PC-3 (cell line): ENCODE results near the gene AKR1C1. TPM values are rescaled to one million over a fixed set of nuclear protein-coding genes. Genes with fewer than 3 reads are reported as not detected.
"Not testable (repeated sequence)": the region's sequence is repeated elsewhere in the genome, so short reads cannot be mapped to it uniquely, and the experiment has no call there.

ENCODE experiments used
- ATAC-seq: fragments of 200-7000 bp; cut with Tn5 transposase; 2 replicates; pipeline ENCODE4 v1.9.1; 2020; ENCODE audit warnings: mild to moderate bottlenecking, moderate library complexity
- BruUV-seq: library from RNA; stranded (reverse); fragments of 400-500 nt; replicated peaks from 2 replicates; lab custom pipeline; 2021; lab: Mats Ljungman, UMichigan
- CTCF ChIA-PET: fragments of 300-600 bp; sonication (Branson Sonifier 250); formaldehyde crosslinking; loops from one replicate; lab custom pipeline; 2022; ENCODE audit warnings: antibody characterized with exemption; lab: Charles Lee
- POLR2A ChIA-PET: fragments of 300-600 bp; sonication (Branson Sonifier 250); formaldehyde crosslinking; loops from one replicate; lab custom pipeline; 2022; ENCODE audit warnings: antibody characterized with exemption; ENCODE audit not compliant: unreplicated experiment; lab: Charles Lee
- DNase-seq: peaks from one replicate; pipeline ENCODE4 v3.0.0-alpha.2; 2015
- H2AFZ ChIP-seq: fragments of 300-600 bp; sonication (generic); 2 replicates; pipeline ENCODE4 v1.6.0; 2016; ENCODE audit warnings: antibody characterized with exemption, low read length
- H3F3A ChIP-seq: fragments of 300-600 bp; sonication (generic); one replicate; pipeline ENCODE4 v1.6.0; 2017; ENCODE audit warnings: antibody characterized with exemption, low read length, control low read depth, mild to moderate bottlenecking; ENCODE audit not compliant: unreplicated experiment
- H3K27ac ChIP-seq: fragments of 300-600 bp; sonication (generic); 2 replicates; pipeline ENCODE4 v1.5.1; 2016; ENCODE audit warnings: mild to moderate bottlenecking, low read length
- H3K27me3 ChIP-seq: fragments of 300-600 bp; sonication (generic); 2 replicates; pipeline ENCODE4 v1.6.1; 2016; ENCODE audit warnings: low read length, mixed read lengths
- H3K36me3 ChIP-seq: fragments of 300-600 bp; sonication (generic); 2 replicates; pipeline ENCODE4 v1.6.1; 2016; ENCODE audit warnings: low read depth, mixed run types, low read length, mixed read lengths
- H3K4me1 ChIP-seq: fragments of 300-600 bp; sonication (generic); 2 replicates; pipeline ENCODE4 v1.5.1; 2016; ENCODE audit warnings: low read length; ENCODE audit not compliant: insufficient read depth
- H3K4me2 ChIP-seq: fragments of 300-600 bp; sonication (generic); 2 replicates; pipeline ENCODE4 v1.6.0; 2016; ENCODE audit warnings: low read length
- H3K4me3 ChIP-seq: fragments of 300-600 bp; sonication (generic); 2 replicates; pipeline ENCODE4 v1.5.1; 2016; ENCODE audit warnings: mild to moderate bottlenecking, low read length, mixed read lengths
- H3K79me2 ChIP-seq: fragments of 300-600 bp; sonication (generic); 2 replicates; pipeline ENCODE4 v1.6.1; 2017; ENCODE audit warnings: low read length, mixed read lengths
- H3K9ac ChIP-seq: fragments of 300-600 bp; sonication (generic); 2 replicates; pipeline ENCODE4 v1.6.0; 2016; ENCODE audit warnings: mild to moderate bottlenecking, low read length
- H3K9me2 ChIP-seq: fragments of 300-600 bp; sonication (generic); replicated peaks from 2 replicates; pipeline ENCODE4 v1.6.1; 2016; ENCODE audit warnings: mixed run types, low read length, mixed read lengths
- H3K9me3 ChIP-seq: fragments of 300-600 bp; sonication (generic); 2 replicates; pipeline ENCODE4 v1.6.1; 2016; ENCODE audit warnings: low read length, mixed read lengths
- H4K20me1 ChIP-seq: fragments of 300-600 bp; sonication (generic); 2 replicates; pipeline ENCODE4 v1.6.1; 2016; ENCODE audit warnings: low read length, mixed read lengths
- intact Hi-C: fragments of 100-400 bp; cut with micrococcal nuclease; formaldehyde crosslinking; loops from 2 replicates; pipeline ENCODE4 v1.9.0; 2023
- total RNA-seq: library from RNA; depleted of rRNA; stranded (reverse); fragments of >200 nt; gene quantifications from 2 replicates; pipeline ENCODE4 v1.2.3, GENCODE V29; 2014

AKR1C1 gene
- total RNA-seq, 1 experiment from 2014 or later, result 3.2 TPM

GRCh38 chr10:4963815-4964154, 570 bp downstream of the AKR1C1 start:
- H3K4me2 ChIP-seq, H3K27me3 ChIP-seq, H3K79me2 ChIP-seq, DNase-seq, H3K27ac ChIP-seq, H3F3A ChIP-seq, H4K20me1 ChIP-seq, H3K9me2 ChIP-seq, H2AFZ ChIP-seq, intact Hi-C loops, H3K36me3 ChIP-seq, H3K9ac ChIP-seq, ATAC-seq, BruUV-seq, H3K4me1 ChIP-seq, H3K9me3 ChIP-seq, CTCF ChIA-PET, H3K4me3 ChIP-seq: not testable (repeated sequence)
- POLR2A ChIA-PET, result interaction anchor here (0.6 kb wide), 1 partner anchor 484 kb away, joined by 4 read pairs; no protein-coding TSS in a partner anchor

DNA sequence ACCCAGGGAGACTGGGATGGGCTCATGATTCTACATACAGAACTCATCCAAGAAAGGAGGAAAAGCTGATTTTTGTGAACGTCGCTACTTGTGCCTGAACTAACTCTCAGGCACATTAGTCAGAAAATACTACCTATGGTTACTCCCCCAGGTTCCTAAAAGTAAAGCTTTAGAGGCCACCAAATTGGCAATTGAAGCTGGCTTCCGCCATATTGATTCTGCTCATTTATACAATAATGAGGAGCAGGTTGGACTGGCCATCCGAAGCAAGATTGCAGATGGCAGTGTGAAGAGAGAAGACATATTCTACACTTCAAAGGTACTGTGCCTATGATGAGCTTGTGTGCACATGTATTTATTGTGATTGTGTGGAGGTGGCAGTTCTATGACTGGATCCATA, 2.5 kb downstream of the AKR1C1 start:
- intact Hi-C loops, CTCF ChIA-PET, H3K9ac ChIP-seq: not testable (repeated sequence)

DNA sequence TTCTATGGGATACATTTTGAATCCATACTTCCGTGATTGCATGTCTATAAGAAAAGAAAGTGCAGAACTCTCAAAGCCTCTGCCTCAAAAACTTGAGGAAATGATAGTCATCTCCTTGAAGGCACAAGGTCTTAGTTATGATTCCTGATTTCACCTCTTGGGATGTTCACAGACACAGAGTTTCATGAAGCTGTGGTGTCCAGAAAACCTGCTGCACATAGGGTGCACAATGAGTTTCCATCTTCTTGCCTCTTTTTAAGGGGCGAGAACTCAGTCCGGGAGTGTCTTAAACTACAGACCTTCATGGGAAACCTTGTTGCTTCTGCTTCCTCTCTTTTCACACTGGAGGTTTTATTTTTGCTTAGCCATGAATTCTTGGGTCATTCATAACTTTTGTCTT, 4.0 kb downstream of the AKR1C1 start:
- H3K27me3 ChIP-seq, CTCF ChIA-PET, H3K9me3 ChIP-seq, H3F3A ChIP-seq, H3K9me2 ChIP-seq, H3K9ac ChIP-seq, H3K36me3 ChIP-seq, BruUV-seq, H3K4me1 ChIP-seq, ATAC-seq, H3K4me2 ChIP-seq, intact Hi-C loops, H2AFZ ChIP-seq, H4K20me1 ChIP-seq, POLR2A ChIA-PET, H3K4me3 ChIP-seq, H3K27ac ChIP-seq, DNase-seq, H3K79me2 ChIP-seq: not testable (repeated sequence)

More for the DNA sequence above, 2.5 kb downstream of the AKR1C1 start:
- H4K20me1 ChIP-seq, BruUV-seq, H3K9me2 ChIP-seq, H2AFZ ChIP-seq, H3F3A ChIP-seq, H3K4me2 ChIP-seq, ATAC-seq, DNase-seq, H3K9me3 ChIP-seq, H3K4me1 ChIP-seq, H3K27me3 ChIP-seq, H3K4me3 ChIP-seq, POLR2A ChIA-PET, H3K36me3 ChIP-seq, H3K27ac ChIP-seq, H3K79me2 ChIP-seq: not testable (repeated sequence)

GRCh38 chr10:4969289-4969688, 6.1 kb downstream of the AKR1C1 start:
- H2AFZ ChIP-seq, H3K4me3 ChIP-seq, H3K27ac ChIP-seq, intact Hi-C loops, H3K9me3 ChIP-seq, BruUV-seq, CTCF ChIA-PET, ATAC-seq, H3F3A ChIP-seq, H3K27me3 ChIP-seq, H3K79me2 ChIP-seq, H4K20me1 ChIP-seq, H3K36me3 ChIP-seq, DNase-seq, H3K4me2 ChIP-seq, H3K9me2 ChIP-seq, POLR2A ChIA-PET, H3K4me1 ChIP-seq, H3K9ac ChIP-seq: not testable (repeated sequence)

DNA sequence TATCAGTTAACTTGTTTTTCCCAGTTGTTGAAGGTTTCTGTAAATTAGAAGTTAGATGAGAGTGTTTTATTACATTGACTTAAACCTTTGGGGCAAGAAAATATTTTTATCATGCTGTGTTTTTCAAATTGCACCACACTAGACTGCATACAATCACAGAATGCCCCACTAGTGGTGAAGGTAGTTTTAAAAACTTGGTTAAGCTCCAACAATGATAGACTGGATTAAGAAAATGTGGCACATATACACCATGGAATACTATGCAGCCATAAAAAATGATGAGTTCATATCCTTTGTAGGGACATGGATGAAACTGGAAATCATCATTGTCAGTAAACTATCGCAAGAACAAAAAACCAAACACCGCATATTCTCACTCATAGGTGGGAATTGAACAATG, 7.1 kb downstream of the AKR1C1 start:
- BruUV-seq, ATAC-seq, H4K20me1 ChIP-seq, POLR2A ChIA-PET, DNase-seq, H3K4me2 ChIP-seq, H3K27me3 ChIP-seq, H3K9me3 ChIP-seq, H3K9ac ChIP-seq, H2AFZ ChIP-seq, H3K79me2 ChIP-seq, H3K4me1 ChIP-seq, H3K4me3 ChIP-seq, H3K36me3 ChIP-seq, H3K9me2 ChIP-seq, intact Hi-C loops, H3F3A ChIP-seq, H3K27ac ChIP-seq, CTCF ChIA-PET: not testable (repeated sequence)

- DNase-seq, H3K79me2 ChIP-seq, H2AFZ ChIP-seq, H3K9me3 ChIP-seq, ATAC-seq, H3K27ac ChIP-seq, H3K9ac ChIP-seq, H3K4me1 ChIP-seq, H3K36me3 ChIP-seq, BruUV-seq, H3K4me2 ChIP-seq, H3K9me2 ChIP-seq, intact Hi-C loops, CTCF ChIA-PET, H3K27me3 ChIP-seq, H3F3A ChIP-seq, H4K20me1 ChIP-seq, H3K4me3 ChIP-seq, POLR2A ChIA-PET: not testable (repeated sequence)
These were observed 9.3 kb downstream of the AKR1C1 start for GRCh38 chr10:4972369-4973142.

GRCh38 chr10:4973294-4973693, 10.1 kb downstream of the AKR1C1 start:
- H3K4me2 ChIP-seq, intact Hi-C loops, DNase-seq, H3K27ac ChIP-seq, H3K4me1 ChIP-seq, H3K4me3 ChIP-seq, H3K79me2 ChIP-seq, POLR2A ChIA-PET, H4K20me1 ChIP-seq, H3K36me3 ChIP-seq, ATAC-seq, H3F3A ChIP-seq, H3K9ac ChIP-seq, CTCF ChIA-PET, BruUV-seq, H3K9me3 ChIP-seq, H3K27me3 ChIP-seq, H2AFZ ChIP-seq, H3K9me2 ChIP-seq: not testable (repeated sequence)
